Stimulated activated CD4-positive, alpha-beta T cell treated with anti-CD3 and anti-CD28 coated beads, TNF-alpha, amount 100 ng/mL, for 48 hours (primary cell): Measurements from ENCODE around the gene AMIGO1.

ENCODE experiments used
- DNase-seq, 3 donors: peaks; one replicate each; pipeline ENCODE4 v3.0.0-alpha.2; 2020; ENCODE audit warnings: low read depth in 3 of 3

The AMIGO1 gene

DNA sequence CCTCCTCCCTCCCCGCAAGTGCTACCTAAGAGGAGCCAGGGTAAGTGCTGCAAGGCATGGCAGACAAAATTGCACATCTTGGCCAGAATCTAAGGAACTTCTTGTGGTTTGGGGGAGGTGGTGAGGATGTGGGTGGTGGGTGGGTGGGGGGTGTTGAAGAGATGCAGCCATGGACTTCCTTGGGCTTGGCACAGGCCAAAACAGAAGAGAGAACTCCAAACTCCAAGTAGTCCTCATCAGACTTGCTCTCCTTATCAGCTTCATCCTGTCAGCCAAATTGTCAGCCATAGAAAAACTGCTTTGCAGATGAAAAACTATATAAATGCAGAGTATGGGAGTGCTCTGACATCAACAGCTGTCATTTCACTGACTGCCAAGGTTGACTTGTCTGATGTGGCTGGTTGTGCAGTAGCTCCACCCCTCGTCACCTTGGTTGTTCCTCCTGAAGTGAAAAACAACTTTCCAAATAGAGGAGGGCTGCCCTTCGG, 7.1 kb downstream of the AMIGO1 start:
- DNase-seq, result no peak

DNA sequence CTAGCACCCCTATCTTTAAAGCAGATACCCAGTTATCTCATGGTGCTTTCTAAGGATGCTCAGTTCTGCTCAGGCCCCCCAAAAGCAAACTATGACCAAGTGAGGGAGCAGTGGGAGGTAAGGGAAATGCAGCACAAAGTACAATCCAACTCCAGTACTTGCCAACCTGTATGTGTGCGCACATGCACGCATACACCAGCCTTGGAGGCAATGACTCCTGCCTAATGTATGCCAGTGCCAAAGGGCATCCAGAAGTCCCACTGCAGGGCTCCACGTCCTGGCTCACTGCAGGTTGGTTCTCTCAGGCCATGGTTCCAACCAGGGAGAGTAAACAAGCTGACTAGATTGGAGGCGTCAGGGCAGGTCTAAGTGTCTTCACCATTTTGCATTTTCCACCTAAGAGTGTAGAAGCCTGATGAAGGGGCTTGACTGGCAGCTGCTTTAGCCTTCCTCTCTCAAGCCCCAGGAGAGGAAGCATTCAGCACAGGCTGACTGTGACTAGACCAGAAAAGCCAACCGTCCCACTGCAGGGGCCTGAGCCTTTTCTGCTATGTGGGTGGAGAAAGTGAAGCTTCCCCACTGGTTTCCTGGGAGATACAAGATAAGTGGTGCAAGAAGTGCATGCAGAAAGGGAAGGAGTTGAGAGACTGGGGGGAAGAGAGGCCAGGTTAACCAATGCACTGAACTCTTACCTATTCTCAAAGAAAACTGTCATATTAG, 7.7 kb downstream of the AMIGO1 start:
- DNase-seq, result no peak

DNA sequence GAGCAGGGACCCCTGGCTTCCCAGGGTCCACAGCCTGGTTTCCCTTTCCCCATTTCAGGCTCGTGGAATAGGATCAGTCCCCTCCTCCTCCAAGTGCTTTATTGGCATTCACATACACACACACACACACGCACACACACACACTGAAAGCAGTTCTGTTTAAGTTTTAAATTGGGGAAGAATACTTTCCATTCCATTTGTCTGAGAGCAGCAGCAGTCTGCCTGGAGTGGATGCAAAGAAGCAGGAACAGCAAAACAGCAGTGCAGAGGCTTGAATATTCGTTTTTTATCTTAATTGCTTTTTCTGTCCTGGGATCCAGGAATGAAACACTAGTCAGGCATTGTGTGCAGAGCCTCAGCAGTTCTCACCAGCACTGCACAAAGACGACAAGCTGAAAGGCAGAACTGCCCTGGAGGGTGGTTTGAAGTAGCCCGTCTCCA, 8.6 kb downstream of the AMIGO1 start:
- no peak for DNase-seq

DNA sequence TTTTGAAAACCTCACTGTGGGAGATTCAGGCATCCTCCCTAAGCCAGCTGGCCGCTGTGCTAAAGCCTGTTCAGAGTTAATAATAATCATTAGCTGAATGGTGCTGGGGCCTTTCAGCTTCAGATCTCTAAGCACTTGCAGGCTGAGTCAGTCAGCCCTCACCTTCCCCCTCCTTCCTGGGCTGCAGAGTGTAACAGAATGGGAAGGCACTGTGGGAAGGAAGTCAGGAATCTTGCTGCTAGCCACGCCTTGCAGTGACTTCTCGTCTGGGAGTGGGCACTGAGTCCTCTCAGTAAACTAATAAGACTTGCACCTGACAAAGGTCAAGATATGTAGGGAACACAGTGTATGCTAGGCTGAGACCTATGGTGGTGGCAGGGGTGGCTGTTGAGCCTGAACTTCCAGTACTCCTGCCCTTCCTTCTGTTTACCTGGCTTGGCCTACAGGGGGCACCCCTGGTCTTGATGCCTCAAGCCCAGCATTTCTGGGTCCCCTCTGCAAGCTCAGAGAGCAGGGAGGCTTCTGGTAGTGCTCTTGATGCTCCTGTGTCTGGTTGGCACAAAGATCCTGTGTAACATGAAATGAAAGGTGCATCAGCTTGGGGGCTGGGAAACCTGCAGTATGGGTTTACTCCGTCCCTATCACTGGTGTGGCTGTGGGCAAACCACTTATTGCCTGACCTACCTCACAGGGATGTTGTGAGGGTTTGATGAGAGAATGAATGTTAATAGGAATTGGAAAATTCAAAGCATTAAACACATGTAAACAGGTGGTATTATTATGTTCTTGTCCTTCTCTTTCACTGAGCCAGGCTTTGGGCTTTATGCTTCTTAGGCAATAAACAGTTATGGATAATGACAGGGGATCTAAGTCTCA, 9.6 kb downstream of the AMIGO1 start:
- DNase-seq, result peak in 1 of 3 donors; percentile 44

DNA sequence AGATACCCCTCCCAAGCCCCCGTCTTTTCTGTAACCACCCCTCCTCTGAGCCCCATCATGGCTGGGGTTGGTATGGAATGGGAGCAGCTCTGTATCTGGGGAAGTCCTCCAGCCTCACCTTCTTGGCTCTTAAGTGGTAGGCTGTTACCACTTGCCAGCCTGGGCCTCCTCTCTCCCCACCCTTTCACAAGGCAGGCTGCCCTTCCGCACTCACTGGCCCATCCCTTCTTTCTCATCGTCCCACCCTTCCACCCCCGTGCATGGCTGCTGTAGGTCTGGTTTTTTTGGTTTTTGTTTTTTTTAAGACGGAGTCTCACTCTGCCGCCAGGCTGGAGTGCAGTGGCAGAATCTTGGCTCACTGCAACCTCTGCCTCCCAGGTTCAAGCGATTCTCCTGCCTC, 10.4 kb downstream of the AMIGO1 start:
- DNase-seq, result no peak

DNA sequence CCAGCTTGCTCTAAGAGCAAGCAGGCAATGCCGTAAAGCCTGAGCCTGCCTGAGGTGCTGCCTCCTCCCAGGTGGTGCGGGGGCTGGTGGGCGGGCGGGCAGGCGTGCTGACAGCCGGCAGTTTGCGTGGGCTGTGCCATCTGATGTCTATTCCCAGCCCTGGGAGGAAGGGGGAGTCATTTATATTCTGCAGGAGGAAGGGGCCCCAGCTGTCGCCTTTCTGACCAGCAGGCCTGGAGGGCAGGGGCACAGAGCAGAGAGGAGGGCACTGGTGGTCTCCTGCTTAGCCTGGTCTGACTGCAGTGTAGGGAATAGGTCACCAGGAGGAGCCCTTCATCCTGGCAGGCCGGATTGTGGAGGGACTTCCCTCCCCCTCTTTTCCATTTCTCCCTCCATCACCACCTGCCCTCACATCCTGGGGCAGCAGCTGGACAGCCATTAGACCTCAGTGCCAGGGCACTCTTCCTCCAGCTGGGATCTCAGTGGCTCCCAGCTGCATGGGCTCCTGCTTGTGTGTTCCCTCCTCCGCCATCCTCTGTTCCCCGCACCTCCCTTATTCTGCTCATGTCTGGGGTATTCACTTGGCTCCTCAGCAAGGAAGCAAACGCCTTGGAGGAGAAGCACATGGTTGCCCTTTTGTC, 11.2 kb downstream of the AMIGO1 start:
- DNase-seq, result no peak

DNA sequence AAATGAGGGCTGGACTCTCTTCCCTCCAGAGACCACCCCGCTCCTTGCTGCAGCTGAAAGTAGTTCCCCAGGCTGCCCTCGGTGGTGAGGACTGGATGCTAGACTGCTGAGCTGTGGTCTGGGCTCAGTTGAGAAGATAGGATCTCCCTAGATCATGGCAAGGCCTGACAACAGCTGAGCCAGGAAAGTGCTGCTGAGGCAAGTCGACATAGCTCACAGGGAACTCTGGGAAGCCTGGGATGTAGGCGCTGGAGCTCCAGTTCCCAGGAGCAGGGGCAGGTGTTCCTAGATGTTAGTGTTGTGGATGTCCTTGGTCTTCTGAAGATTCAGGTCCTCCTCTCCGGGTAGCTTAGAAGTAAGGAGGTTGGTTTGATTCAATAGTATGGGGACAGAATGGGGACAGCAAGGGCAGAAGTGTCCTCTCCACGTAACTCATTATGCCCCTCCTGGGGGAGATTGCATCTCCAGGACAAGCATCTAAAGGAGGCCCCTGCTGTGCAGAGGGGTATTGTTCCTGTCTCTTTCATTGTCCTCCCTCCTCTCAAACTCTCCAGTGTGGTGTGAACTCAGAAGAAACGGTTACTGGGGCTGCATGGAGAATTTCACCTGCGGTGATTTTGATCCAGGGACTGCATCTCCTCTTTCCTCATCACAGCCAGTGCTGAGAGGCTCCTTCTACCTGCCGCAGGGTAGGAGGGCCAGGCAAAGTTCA, 11.9 kb downstream of the AMIGO1 start:
- no peak for DNase-seq

DNA sequence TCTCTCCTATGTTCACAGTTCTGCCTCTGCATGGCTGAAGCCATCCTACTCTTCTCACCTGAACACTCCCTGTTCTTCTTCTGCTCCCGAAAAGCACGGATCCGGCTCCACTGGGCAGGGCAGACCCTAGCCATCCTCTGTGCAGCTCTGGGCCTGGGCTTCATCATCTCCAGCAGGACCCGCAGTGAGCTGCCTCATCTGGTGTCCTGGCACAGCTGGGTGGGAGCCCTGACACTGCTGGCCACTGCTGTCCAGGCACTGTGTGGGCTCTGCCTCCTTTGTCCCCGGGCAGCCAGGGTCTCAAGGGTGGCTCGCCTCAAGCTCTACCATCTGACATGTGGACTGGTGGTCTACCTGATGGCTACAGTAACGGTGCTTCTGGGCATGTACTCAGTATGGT, 13.8 kb downstream of the AMIGO1 start:
- DNase-seq, result no peak

DNA sequence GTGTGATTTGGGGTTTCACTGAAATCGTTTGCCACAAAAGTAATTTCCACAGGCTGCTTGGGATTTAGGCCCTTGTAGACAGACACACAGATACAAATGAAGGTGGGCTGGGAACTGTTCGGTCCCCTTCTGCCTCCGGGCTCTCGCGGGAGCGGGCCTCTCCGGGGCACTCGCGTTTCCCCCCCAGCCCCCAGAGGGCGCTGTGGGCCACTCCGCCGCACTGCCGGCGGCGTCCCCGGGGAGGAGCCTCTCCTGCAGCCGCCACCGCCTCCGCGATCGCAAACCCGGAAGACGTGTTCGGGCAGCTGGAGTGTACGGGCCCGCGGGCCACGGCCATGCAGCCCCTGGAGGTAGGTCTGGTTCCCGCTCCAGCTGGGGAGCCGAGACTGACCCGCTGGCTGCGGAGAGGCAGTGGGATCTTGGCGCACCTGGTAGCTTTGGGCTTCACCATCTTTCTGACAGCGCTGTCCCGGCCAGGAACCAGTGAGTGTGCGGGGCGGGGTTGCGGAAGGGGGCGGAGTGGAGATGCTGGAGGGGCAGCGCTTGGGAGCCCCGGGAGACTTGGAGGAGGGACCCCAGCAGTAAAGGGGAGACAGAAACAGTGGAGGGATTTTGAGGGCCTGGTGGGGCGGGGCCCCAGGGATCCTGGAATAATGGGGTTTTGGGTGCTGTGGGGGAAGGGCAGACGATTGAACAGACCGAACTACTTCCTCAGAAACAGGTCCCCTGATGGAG, 15.6 kb downstream of the AMIGO1 start, which contains the start of gene CYB561D1:
TSS of gene CYB561D1 (plus strand) at position 290 of the 735 bp plus-strand sequence. CDS start at position 336, 46 bp downstream.
- DNase-seq, result peak; percentile 76 to 87 (median 80)

DNA sequence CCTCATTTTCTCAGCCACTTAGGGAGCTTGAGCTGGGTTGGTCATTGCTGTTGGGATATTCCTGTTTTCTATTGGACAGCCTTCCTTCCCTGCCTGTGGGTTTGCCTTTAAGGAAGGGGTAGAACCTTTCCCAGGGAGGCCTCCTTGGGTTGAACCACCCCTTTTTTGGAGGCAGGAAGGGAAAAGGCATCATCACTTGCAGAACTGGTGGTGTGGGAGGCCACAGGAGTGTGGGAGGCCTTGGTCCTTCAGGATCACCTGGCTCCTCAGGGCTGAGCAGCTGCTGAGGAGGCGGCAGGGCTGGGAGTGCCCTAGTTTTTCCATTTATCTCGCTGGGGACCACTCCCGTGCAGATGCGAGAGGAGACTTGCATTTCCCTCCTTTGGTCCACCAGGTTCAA, 16.3 kb downstream of the AMIGO1 start:
- no peak for DNase-seq

DNA sequence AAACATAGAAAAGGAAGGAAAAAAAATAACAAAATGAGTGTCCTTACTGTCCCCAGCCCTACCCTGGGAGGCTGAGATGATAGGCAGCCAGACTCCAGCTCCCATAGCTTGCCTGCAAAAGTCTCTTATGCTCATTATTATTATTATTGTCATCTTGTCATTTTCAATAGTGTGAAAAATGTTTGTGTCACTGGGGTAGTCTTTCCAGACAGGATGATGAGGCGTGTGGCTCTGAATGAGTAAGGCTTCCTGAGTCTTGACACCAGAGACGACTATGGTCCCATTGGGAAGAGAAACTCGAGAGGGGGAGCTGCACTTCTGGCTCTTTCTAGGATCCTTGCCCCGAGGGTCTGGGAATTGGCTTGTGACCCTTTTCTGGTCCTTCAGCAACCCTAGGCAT, 16.7 kb downstream of the AMIGO1 start:
- DNase-seq, result no peak

DNA sequence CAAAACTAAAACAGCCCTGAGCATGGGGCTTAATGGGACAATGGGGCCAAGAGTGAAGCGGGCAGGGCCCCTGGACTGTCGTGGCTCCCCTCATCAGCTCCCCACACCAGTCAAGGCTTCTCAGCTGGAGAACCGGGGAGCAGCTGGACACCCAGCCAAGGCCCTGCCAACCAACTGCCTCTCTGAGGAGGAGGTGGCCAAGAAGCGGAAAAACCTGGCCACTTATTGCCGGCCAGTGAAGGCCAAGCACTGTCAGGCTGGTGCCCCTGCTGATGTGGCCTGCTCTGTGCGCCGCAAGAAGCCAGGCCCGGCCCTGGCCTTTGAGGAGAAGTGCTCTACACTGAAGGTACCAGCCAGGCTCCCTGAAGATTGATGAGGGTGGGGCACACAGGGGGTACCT, 18.2 kb downstream of the AMIGO1 start:
- DNase-seq, result no peak

DNA sequence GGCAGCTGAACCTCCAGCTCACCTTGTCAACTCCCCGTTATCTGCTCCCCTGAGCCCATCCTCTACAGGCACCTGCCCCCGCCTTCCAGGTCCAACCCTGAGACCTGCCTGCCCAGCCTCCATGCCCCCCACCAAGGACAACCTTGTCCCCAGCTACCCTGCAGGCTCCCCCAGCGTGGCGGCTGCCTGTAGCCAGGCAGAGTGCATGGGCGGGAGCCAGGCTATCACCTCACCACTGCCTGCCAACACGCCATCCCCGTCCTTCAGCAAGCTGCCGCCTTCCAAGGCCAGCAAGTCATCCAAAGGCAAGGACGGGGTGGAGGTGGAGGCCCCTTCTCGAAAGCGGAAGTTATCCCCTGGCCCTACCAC, 18.6 kb downstream of the AMIGO1 start:
- no peak for DNase-seq

DNA sequence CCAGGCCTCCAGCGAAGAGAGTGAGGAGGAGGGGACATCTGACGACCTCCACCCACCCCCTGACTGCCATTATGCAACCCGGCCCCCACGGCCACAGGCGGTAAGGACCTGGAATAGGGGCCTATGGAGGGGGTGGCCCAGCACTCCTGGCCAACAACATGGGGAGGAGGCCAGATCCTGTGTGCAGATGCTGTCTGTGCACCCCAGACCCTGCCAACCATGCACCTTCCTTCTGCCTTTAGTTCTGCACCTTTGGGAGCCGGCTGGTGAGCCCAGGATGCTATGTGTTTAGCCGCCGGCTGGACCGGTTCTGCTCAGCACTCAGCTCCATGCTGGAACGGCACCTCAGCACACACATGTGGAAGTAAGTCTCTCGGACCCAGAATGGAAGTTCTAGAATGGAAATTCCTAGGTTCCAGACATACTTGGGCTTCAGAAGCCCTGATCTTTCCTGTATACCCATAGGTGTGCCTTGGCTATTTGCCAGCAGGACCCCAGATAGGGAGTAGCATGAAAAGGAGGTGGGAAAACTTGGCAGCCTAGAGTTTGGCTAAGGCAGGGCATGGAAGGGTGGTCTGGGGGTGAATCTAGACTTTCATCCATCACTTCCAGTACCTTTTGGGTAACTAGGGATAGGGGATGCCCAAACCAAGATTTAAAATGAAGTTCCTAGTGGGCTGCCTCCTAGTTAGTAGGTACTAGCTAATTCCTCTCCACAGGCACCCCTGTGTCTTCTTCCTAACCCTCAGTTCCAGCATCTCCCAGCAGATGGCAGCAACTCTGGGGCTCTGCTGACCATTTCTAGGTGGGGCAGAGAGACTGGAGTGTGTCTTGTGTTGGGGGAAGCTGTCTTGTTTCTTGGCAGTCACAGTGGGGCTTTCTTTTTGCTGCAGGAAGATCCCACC, 19.2 kb downstream of the AMIGO1 start:
- DNase-seq, result peak in 1 of 3 donors; percentile 64

DNA sequence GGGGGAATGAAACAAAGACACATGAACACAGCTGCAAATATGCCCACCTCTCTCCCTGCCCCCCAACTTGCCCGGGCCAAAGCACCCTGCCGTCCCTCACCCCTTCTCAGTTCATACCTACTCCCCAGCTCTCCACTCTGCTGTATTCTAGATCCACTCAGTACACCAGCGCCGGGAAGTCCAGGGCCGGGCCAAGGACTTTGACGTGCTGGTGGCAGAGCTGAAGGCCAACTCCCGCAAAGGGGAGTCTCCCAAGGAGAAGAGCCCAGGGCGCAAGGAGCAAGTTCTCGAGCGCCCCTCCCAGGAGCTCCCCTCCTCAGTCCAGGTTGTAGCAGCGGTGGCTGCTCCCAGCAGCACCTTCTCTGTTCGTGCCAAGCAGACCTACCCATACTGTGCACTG, 20.8 kb downstream of the AMIGO1 start:
- no peak for DNase-seq

DNA sequence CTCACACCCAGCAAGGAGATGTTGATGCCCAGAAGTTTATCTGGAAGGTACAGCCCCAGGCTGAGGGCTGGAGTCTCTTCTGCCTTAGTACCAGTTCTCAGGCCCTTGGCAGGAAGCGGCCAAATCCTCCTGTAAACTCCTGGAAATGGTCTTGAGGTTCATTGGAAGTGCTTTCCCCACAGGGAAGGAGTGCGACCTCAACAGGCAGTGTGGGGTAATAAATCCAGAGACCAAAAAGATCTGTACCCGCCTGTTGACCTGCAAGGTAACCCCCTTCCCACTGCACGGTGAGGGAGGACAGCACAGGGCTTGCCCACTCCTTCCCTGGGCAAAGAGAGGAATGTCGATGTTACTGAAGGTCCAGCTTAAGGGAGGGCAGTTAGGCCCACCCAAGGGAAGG, 21.3 kb downstream of the AMIGO1 start:
- DNase-seq, result no peak

DNA sequence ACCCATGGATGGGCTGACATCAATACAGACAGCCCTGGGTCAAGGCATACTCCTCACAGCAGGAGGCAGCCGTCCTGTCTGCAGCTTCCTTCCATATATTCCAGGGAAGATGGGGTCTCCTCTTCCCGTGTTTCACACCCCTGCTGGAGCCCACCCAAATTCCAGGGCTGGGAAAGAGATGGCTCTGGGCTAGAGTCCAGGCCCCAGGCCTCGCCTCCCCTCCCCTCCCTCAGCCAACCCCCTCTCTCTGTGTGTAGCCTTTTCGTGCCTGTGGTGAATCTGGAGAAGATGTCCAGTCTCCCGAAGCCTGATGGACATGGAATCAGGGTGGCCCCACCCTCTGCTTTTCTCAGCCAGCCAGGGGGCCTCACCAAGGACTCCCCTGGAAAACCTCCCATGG, 22.3 kb downstream of the AMIGO1 start:
- no peak for DNase-seq

DNA sequence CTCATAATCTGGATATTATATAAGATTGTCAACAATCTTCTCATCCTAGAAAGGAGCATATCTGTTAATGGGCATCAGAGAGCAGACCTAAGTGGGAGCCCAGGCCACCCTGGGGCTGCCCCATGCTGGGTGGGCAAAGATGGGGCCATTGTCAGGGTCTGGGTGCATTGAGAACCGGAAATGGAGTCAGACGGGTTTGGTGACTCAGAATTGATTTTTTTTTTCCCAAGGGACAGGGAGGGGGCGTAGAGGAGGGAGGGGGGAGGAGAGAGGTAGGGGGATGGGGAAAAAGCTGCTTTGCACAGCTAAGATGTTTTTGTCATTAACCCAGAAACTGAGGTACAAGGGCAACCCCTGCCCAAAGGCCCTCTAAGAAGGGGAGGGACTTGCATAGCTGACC, 24.5 kb downstream of the AMIGO1 start:
- no peak for DNase-seq

DNA sequence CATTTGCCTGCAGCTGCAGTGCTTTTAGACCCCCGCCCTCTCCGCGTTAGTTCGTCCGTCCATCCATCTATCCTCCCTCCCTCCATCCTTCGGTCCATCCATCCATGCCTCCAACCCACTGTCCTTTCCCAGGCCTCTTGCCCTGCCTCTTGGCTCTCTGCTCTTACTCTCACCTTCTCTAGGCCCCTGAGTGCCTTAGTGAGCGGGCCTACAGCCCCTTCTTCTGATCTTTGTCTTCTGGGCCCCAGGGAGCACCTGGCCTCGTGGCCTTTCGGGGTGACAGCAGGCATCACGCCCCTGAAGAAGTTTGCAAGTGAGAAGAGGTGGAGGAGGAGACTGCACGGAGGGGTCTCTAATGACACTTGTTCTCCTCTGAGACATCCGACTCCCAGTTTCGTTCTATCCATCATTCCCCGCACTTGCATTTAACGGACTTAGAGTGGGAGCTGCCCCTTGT, 25.0 kb downstream of the AMIGO1 start:
- no peak for DNase-seq
